GM13976 (cell line): ENCODE data around the gene SKIC3.

Experiments
- DNase-seq: peaks from one replicate; pipeline ENCODE4 v3.0.0; 2012; ENCODE audit warnings: low spot score
- CTCF ChIP-seq: IDR thresholded peaks from 2 replicates; pipeline ENCODE4 v1.5.1; 2012; ENCODE audit warnings: borderline replicate concordance, mild to moderate bottlenecking; ENCODE audit not compliant: insufficient read depth; ENCODE audit errors: extremely low read depth, missing control alignments, control extremely low read depth
- in situ Hi-C: fragments of 300-500 bp; cut with MboI; formaldehyde crosslinking; loops from one replicate; pipeline ENCODE4 v1.12.0; 2022; ENCODE audit warnings: low sequenced_read_pairs, mixed read lengths, inconsistent platforms; ENCODE audit not compliant: unreplicated experiment

SKIC3 gene

GRCh38 chr5:95524423-95524822 is 30.4 kb downstream of the SKIC3 start:
- in situ Hi-C loops = no loop called here
- TF ChIP-seq CTCF = no peak
- DNase-seq = no peak

- DNase-seq = no peak
- TF ChIP-seq CTCF = no peak
- in situ Hi-C loops = no loop called here
Observed at GRCh38 chr5:95520206-95520605, 34.6 kb downstream of the SKIC3 start.

- no peak for DNase-seq
- no peak for TF ChIP-seq CTCF
- in situ Hi-C loops = no loop called here
Observed at GRCh38 chr5:95519681-95520080, 35.1 kb downstream of the SKIC3 start.

GRCh38 chr5:95519151-95519550 is 35.6 kb downstream of the SKIC3 start:
- no peak for DNase-seq
- in situ Hi-C loops = no loop called here
- no peak for TF ChIP-seq CTCF

- no peak for TF ChIP-seq CTCF
- in situ Hi-C loops = no loop called here
Observed at GRCh38 chr5:95518417-95518816, 36.4 kb downstream of the SKIC3 start.

GRCh38 chr5:95511606-95512005 is 43.2 kb downstream of the SKIC3 start:
- no peak for DNase-seq
- in situ Hi-C loops = no loop called here
- TF ChIP-seq CTCF = no peak

More at GRCh38 chr5:95518417-95518816, 36.4 kb downstream of the SKIC3 start:
- DNase-seq = no peak

GRCh38 chr5:95508550-95508949 is 46.2 kb downstream of the SKIC3 start:
- in situ Hi-C loops = no loop called here
- TF ChIP-seq CTCF = no peak

More at GRCh38 chr5:95508550-95508949, 46.2 kb downstream of the SKIC3 start:
- no peak for DNase-seq
